HG03558 (cell line): ENCODE results near the gene SNED1.

ENCODE experiments used
- ATAC-seq: cut with Tn5 transposase; IDR thresholded peaks from one replicate; pipeline ENCODE4 v1.9.1; 2021; ENCODE audit warnings: moderate number of reproducible peaks; ENCODE audit not compliant: unreplicated experiment; ENCODE audit errors: extremely low read depth

Gene SNED1

GRCh38 chr2:241137276-241138190, 139.1 kb downstream of the SNED1 start:
- no peak for ATAC-seq

DNA sequence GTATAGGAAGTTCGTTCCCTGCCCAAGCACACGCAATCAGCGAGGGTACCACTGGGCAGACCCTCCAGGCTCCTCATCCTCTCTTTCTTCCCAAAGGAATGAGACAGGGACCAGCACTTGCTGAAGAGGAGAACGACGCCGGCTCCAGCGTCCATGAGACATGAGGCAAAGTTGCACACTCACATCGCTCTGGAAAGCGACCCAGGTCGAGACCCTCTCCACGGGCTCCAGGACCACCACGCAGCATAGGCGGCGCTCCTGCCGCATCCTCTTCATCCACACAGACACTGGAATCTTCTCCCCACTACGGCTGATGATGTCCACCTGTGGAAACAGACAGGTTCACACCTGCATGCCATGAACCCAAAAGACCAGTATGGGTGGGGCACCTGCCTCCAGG, 140.1 kb downstream of the SNED1 start:
- no peak for ATAC-seq

DNA sequence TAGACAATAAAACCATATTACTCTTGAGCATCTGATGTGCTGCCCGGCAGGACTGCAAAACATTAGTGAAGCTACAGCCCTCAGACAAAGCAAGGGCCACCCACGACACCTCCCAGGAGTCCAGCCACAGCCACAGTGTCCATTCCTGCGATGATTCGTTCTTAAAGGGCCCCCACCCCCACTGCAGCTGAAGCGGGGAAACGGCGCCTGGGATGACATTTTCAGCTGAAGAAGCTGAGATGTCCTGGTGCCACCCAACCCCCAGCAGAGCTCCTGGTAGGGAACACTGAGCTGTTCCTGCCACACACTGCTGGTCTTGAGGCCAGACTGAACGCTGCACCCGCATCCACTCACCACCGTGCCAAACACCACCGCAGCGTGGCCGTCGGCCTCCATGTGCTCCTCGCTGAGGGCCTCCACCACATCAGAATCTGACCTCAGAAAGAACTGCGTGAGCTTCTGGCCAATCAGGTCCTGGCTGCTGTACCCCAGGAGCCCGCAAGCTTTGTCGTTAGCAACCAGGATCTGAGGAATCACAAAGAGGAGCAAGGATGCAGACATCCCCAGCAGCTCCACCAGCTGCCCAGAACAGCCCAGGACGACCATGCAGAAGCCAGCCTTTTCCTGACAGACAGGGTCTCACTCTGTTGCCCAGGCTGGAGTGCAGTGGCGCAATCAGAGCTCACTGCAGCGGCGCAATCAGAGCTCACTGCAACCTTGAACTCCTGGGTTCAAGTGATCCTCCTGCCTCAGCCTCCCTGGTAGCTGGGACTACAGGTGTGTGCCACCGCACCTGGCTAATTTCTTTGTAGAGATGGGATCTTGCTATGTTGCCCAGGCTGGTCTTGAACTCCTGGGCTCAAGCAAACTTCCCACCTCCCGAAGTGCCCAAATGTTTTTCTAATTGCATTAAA, 141.4 kb downstream of the SNED1 start:
- ATAC-seq, result no peak

- ATAC-seq, result no peak
Observed at GRCh38 chr2:241140445-241140840, 142.0 kb downstream of the SNED1 start.

- ATAC-seq, result no peak
Observed at GRCh38 chr2:241141214-241141770, 142.9 kb downstream of the SNED1 start.

DNA sequence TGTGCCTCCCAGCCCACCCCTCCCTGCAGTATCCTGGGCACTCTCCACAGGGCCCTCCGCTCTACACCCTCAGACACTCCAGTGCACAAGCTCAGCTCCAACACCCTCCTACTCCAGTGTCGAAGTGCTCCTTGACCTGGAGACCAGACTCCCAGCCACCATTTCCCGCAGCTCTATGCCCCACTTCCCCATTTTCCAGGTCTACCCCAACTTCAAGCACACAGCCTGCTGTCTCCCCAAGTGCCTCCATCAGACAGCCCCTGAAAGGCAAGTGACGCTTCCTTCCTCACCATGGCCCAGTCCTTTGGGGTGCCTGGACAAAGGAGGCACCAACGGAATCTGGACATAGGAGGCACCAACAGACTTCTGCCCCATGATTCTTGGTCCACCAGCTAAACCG, 143.6 kb downstream of the SNED1 start:
- ATAC-seq, result no peak

DNA sequence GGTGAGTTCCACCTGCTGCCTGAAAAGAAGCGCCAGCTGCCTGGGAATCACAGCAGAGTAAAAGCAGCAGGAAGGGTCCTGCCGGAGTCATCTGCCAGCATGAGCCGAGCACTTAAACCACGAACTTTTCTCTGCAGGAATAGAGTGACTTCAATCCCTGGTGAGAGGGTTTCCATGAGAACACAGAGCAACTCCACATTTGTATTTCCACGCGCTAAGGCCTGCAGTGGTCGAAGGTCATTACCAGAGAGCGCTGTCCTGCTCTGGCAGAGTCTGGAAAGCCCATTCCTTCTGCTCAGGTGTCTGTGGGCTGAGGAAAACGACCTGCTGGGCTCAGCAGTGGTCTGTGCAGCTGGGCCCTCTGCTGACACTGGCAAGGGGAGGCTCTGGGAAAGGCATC, 144.2 kb downstream of the SNED1 start:
- ATAC-seq, result no peak
